AG04450 (cell line): ENCODE measurements around the gene CFB. TPM values are rescaled to one million over a fixed set of nuclear protein-coding genes. Genes with fewer than 3 reads are reported as not detected.

Source experiments
- CTCF ChIA-PET: fragments of 300-600, 350-600 bp; formaldehyde crosslinking; extraction: SDS; loops from one replicate; lab custom pipeline; 2022; ENCODE audit warnings: antibody characterized with exemption, inconsistent platforms; lab: Charles Lee
- POLR2A ChIA-PET: fragments of 350-600 bp; formaldehyde crosslinking; extraction: SDS; loops from one replicate; lab custom pipeline; 2021; ENCODE audit warnings: antibody characterized with exemption, inconsistent platforms; lab: Yijun Ruan, JAX
- DNase-seq: peaks from one replicate; pipeline ENCODE4 v3.0.0-alpha.2; 2011; ENCODE audit warnings: low read depth, low spot score
- H3K27ac ChIP-seq: one replicate; pipeline ENCODE4 v1.5.1; 2012; ENCODE audit warnings: low read depth, low read length, control low read depth
- H3K27me3 ChIP-seq: one replicate; pipeline ENCODE4 v1.6.0; 2012; ENCODE audit warnings: low read length; ENCODE audit not compliant: control insufficient read depth, insufficient read depth
- H3K4me3 ChIP-seq: 2 replicates; pipeline ENCODE4 v1.5.1; 2011; ENCODE audit warnings: mild to moderate bottlenecking, low read depth, low read length, control low read depth
- H3K9me3 ChIP-seq: 2 replicates; pipeline ENCODE4 v1.5.1; 2012; ENCODE audit warnings: low read length; ENCODE audit not compliant: control insufficient read depth, insufficient read depth
- CTCF ChIP-seq: IDR thresholded peaks from 2 replicates; pipeline ENCODE4 v1.5.1; 2011; ENCODE audit warnings: low read depth, low read length, control low read depth, inconsistent platforms
- polyA plus RNA-seq: library from polyadenylated mRNA; depleted of rRNA; stranded (reverse); fragments of >200 nt; gene quantifications from 2 replicates; pipeline ENCODE4 v1.2.3, GENCODE V29; 2011

CFB gene
- polyA plus RNA-seq, 1 experiment, result 14.0 TPM

- no peak for TF ChIP-seq CTCF
- Histone ChIP-seq H3K27me3 (no peaks in the 10 kb centered on the region), H3K4me3 (no peak overlapping the region), H3K27ac (peak overlapping the region; percentile 83), H3K9me3 (no peaks in the 10 kb centered on the region; the same call in 1 of the 2 replicates)
- ChIA-PET CTCF (interaction anchor here (0.6 kb wide), 1 partner anchor 1603 kb away, joined by 3 read pairs; no protein-coding TSS in a partner anchor), POLR2A (interaction anchor here (0.7 to 1.3 kb wide), 5 partner anchors 14 to 48 kb away, joined by 3 to 9 read pairs (median 4); partner anchors contain the start of genes EHMT2 and SKIC2)
- DNase-seq, result no peak
Measured at GRCh38 chr6:31945154-31945506, 765 bp upstream of the CFB start.

GRCh38 chr6:31946370-31946885 lies 533 bp downstream of the CFB start:
- no peak for TF ChIP-seq CTCF
- CTCF ChIA-PET, result no interaction called here
- no peaks in the 10 kb centered on the region for H3K27me3 ChIP-seq
- no peak for DNase-seq
- H3K27ac ChIP-seq, result peak overlapping the region; percentile 83
- H3K9me3 ChIP-seq, result no peaks in the 10 kb centered on the region; the same call in 1 of the 2 replicates
- POLR2A ChIA-PET, result interaction anchor here (0.6 to 1.1 kb wide), 2 partner anchors 44 to 101 kb away, joined by 3 to 4 read pairs; no protein-coding TSS in a partner anchor
- H3K4me3 ChIP-seq, result no peak overlapping the region; the same call in 1 of the 2 replicates

GRCh38 chr6:31947070-31947675 lies 1.3 kb downstream of the CFB start:
- Histone ChIP-seq H3K27me3 (no peaks in the 10 kb centered on the region), H3K27ac (no peak overlapping the region), H3K4me3 (no peak overlapping the region), H3K9me3 (no peaks in the 10 kb centered on the region; the same call in 1 of the 2 replicates)
- ChIA-PET CTCF (no interaction called here), POLR2A (no interaction called here)
- no peak for TF ChIP-seq CTCF
- no peak for DNase-seq

GRCh38 chr6:31947864-31948263 lies 2.0 kb downstream of the CFB start:
- ChIA-PET POLR2A (no interaction called here), CTCF (no interaction called here)
- Histone ChIP-seq H3K4me3 (no peak overlapping the region), H3K9me3 (no peaks in the 10 kb centered on the region; the same call in 1 of the 2 replicates), H3K27me3 (no peaks in the 10 kb centered on the region), H3K27ac (no peak overlapping the region)
- no peak for TF ChIP-seq CTCF
- DNase-seq, result no peak

GRCh38 chr6:31948306-31948705 lies 2.4 kb downstream of the CFB start:
- H3K4me3 ChIP-seq, result no peak overlapping the region
- POLR2A ChIA-PET, result no interaction called here
- no peaks in the 10 kb centered on the region for H3K27me3 ChIP-seq
- CTCF ChIA-PET, result interaction anchor here (0.6 kb wide), 1 partner anchor 51 kb away, joined by 3 read pairs; the partner anchor contains the start of gene EHMT2
- no peak for DNase-seq
- no peaks in the 10 kb centered on the region; the same call in 1 of the 2 replicates for H3K9me3 ChIP-seq
- TF ChIP-seq CTCF, result no peak
- H3K27ac ChIP-seq, result no peak overlapping the region
